HEK293T (cell line): ENCODE results near the gene JAG1.

Source experiments
- BHLHE40 ChIP-seq: fragments of 450-650 bp; IDR thresholded peaks from 2 replicates; pipeline ENCODE4 v1.6.1; 2016; ENCODE audit warnings: mild to moderate bottlenecking, moderate library complexity, borderline replicate concordance
- CTBP1 ChIP-seq: fragments of 450-650 bp; IDR thresholded peaks from 2 replicates; pipeline ENCODE4 v1.6.1; 2016; ENCODE audit warnings: borderline replicate concordance
- ELF4 ChIP-seq: fragments of 450-650 bp; IDR thresholded peaks from 2 replicates; pipeline ENCODE4 v1.6.1; 2017; ENCODE audit warnings: antibody characterized with exemption
- FOXA1 ChIP-seq: fragments of 450-650 bp; IDR thresholded peaks from 2 replicates; pipeline ENCODE4 v1.6.1; 2016; ENCODE audit warnings: mild to moderate bottlenecking
- FOXK2 ChIP-seq: fragments of 450-650 bp; IDR thresholded peaks from 2 replicates; pipeline ENCODE4 v1.6.1; 2016; ENCODE audit warnings: mild to moderate bottlenecking
- FOXM1 ChIP-seq: fragments of 450-650 bp; IDR thresholded peaks from 2 replicates; pipeline ENCODE4 v1.6.1; 2017; ENCODE audit warnings: mild to moderate bottlenecking, borderline replicate concordance
- HDGF ChIP-seq: fragments of 450-650 bp; IDR thresholded peaks from 2 replicates; pipeline ENCODE4 v1.6.1; 2017; ENCODE audit warnings: antibody characterized with exemption, borderline replicate concordance
- L3MBTL2 ChIP-seq: fragments of 450-650 bp; conservative IDR thresholded peaks from 2 replicates; pipeline ENCODE4 v1.6.1; 2016; ENCODE audit warnings: mild to moderate bottlenecking
- LEF1 ChIP-seq: fragments of 450-650 bp; IDR thresholded peaks from 2 replicates; pipeline ENCODE4 v1.6.1; 2017; ENCODE audit warnings: mild to moderate bottlenecking, borderline replicate concordance
- NFRKB ChIP-seq: fragments of 450-650 bp; IDR thresholded peaks from 2 replicates; pipeline ENCODE4 v1.6.1; 2016; ENCODE audit warnings: mild to moderate bottlenecking, moderate library complexity
- SP1 ChIP-seq: fragments of 450-650 bp; IDR thresholded peaks from 2 replicates; pipeline ENCODE4 v1.6.1; 2017
- SUZ12 ChIP-seq: fragments of 450-650 bp; IDR thresholded peaks from 2 replicates; pipeline ENCODE4 v1.6.1; 2016; ENCODE audit warnings: mild to moderate bottlenecking
- TARDBP ChIP-seq: fragments of 450-650 bp; IDR thresholded peaks from 2 replicates; pipeline ENCODE4 v1.6.1; 2016
- TF ChIP-seq, protein P1 (sequence below): fragments of 450-650 bp; IDR thresholded peaks from 2 replicates; pipeline ENCODE4 v1.6.1; 2016

DNA sequence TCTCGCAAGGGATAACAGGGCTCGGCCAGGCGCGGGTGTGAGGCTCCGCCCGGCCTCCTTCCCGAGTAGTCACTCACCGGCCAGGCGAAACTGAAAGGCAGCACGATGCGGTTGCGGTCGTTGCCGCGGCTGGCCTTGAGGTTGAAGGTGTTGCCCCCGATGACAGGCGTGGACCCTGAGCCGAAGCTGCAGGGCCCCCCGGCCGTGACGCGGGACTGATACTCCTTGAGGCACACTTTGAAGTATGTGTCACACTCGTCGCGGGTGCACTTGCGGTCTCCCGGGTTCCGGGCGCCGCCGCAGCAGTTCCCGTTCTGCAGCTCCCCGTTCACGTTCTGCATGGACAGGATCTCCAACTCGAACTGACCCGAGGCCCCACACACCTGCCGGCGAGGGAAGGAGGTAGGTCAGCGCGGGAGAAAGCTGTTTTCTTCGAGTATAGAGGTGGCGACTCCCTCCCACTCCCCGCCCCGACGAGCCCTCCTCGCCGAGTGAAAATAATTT is 1.1 kb downstream of the JAG1 start:
- TF ChIP-seq FOXA1 (no peak), NFRKB (no peak), ELF4 (no peak), TARDBP (no peak), FOXK2 (no peak), FOXM1 (no peak), LEF1 (no peak), BHLHE40 (no peak), HDGF (no peak), L3MBTL2 (0 out of 2 replicates have a peak, but pooled peaks have one; percentile 14), SP1 (no peak), CTBP1 (no peak), SUZ12 (no peak)
- TF ChIP-seq, protein P1, sequence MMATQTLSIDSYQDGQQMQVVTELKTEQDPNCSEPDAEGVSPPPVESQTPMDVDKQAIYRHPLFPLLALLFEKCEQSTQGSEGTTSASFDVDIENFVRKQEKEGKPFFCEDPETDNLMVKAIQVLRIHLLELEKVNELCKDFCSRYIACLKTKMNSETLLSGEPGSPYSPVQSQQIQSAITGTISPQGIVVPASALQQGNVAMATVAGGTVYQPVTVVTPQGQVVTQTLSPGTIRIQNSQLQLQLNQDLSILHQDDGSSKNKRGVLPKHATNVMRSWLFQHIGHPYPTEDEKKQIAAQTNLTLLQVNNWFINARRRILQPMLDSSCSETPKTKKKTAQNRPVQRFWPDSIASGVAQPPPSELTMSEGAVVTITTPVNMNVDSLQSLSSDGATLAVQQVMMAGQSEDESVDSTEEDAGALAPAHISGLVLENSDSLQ: no peak
